Activated CD4-positive, alpha-beta memory T cell treated with anti-CD3 and anti-CD28 coated beads, Interleukin-2, amount 10 ng/mL, durations not matched to agents 7 days and 5 days (primary cell): ENCODE measurements around the gene C14orf132. TPM values are rescaled to one million over a fixed set of nuclear protein-coding genes. Genes with fewer than 3 reads are reported as not detected.

Experiments used
- CTCF ChIA-PET: fragments of 350-600 bp; sonication (Branson Sonifier 250); formaldehyde crosslinking; loops from one replicate; lab custom pipeline; 2021; ENCODE audit warnings: antibody characterized with exemption, inconsistent platforms; lab: Charles Lee
- POLR2A ChIA-PET: fragments of 350-600 bp; sonication (Branson Sonifier 250); formaldehyde crosslinking; loops from one replicate; lab custom pipeline; 2021; ENCODE audit warnings: antibody characterized with exemption; lab: Charles Lee
- DNase-seq: peaks from one replicate; pipeline ENCODE4 v3.0.0-alpha.2; 2020
- H3K27ac Mint-ChIP-seq: one replicate; pipeline ENCODE4 v1.8.0; 2021; ENCODE audit warnings: mild to moderate bottlenecking, mixed read lengths
- H3K27me3 Mint-ChIP-seq: one replicate; pipeline ENCODE4 v1.8.0; 2021; ENCODE audit warnings: mixed read lengths
- H3K36me3 Mint-ChIP-seq: one replicate; pipeline ENCODE4 v1.8.0; 2021; ENCODE audit warnings: low read depth, mixed read lengths
- H3K4me1 Mint-ChIP-seq: one replicate; pipeline ENCODE4 v1.8.0; 2021; ENCODE audit warnings: mixed read lengths
- H3K4me3 Mint-ChIP-seq: one replicate; pipeline ENCODE4 v1.8.0; 2021; ENCODE audit warnings: mild to moderate bottlenecking, mixed read lengths
- H3K9me3 Mint-ChIP-seq: one replicate; pipeline ENCODE4 v1.8.0; 2021; ENCODE audit warnings: mixed read lengths
- total RNA-seq, 2 experiments: library from RNA; stranded (reverse); gene quantifications; one replicate each; pipeline ENCODE4 v1.2.3, GENCODE V29; 2021

The C14orf132 gene
- total RNA-seq, 2 experiments from 2014 or later: 1.1 to 1.2 TPM

DNA sequence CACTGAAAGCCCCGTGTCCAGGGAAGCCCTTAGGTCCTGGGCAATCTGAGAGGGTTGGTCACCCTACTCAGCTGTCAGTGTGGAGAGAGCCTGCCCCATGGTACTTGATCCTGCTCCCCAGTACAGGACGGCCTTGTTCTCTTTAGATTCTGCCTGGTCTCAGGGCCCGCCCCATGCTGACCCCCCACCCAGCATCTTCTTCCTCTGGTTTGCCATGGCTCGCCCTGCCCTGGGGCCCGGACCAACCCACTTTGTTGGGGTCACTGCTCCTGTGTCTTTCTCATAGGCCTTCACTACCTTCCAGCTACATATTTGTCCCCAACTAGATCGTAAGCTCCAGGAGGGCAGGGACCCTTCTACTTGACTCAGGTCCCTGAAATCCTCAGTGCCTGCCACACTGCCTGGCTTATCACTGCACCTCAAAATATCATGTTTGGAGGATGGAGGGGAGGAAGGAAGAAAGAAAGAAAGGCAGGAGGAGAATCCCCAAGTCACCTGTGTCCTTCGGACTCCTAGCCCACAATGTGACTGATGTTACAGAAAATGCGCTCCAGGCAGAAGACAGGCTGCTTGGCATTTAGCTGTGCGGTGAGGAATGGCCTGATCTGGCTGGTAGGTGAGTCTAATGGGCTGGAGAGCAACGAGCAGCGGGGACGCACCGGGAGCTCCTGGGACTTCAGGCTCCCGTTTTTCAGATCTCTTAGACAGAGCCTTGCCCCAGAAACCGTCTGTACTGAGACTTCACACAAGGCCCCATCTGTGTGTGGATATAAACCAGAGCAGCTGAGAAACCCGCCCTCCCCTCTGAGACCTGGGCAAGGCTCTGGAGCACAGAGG, 66.1 kb downstream of the C14orf132 start:
- Mint-ChIP-seq H3K36me3 (no peaks in the 10 kb centered on the region), H3K4me3 (no peak overlapping the region), H3K9me3 (no peaks in the 10 kb centered on the region), H3K27me3 (no peaks in the 10 kb centered on the region), H3K27ac (no peak overlapping the region), H3K4me1 (no peaks in the 10 kb centered on the region)
- no peak for DNase-seq
- CTCF ChIA-PET: interaction anchor here (0.6 kb wide), 1 partner anchor 190 kb away, joined by 3 read pairs; no protein-coding TSS in a partner anchor
- POLR2A ChIA-PET: no interaction called here

GRCh38 chr14:96105926-96106441, 66.8 kb downstream of the C14orf132 start:
- Mint-ChIP-seq H3K27ac (no peak overlapping the region), H3K27me3 (no peaks in the 10 kb centered on the region), H3K9me3 (no peaks in the 10 kb centered on the region), H3K36me3 (no peaks in the 10 kb centered on the region), H3K4me1 (no peaks in the 10 kb centered on the region), H3K4me3 (no peak overlapping the region)
- ChIA-PET CTCF (interaction anchor here (0.6 kb wide), 1 partner anchor 189 kb away, joined by 3 read pairs; no protein-coding TSS in a partner anchor), POLR2A (no interaction called here)
- DNase-seq: no peak

DNA sequence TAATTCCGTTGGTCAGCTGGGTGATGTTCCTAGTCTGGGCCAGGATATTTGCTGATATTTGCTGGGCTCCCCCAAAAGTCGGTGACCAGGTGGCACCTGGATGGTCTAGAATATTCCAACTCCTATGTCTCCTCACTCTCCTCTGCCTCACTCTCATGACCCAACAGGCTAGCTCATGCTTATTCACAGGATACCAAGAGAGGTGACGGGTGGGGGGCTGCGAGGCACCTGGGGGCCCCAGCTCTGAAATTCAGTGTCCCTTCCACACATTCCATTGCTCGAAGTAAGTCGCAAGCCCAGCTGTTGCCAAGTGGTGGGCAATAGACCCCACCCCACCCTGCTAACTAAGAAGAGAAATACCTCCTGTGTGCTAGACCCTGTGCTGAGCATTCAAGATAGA, 67.7 kb downstream of the C14orf132 start:
- ChIA-PET POLR2A (no interaction called here), CTCF (no interaction called here)
- Mint-ChIP-seq H3K36me3 (no peaks in the 10 kb centered on the region), H3K9me3 (no peaks in the 10 kb centered on the region), H3K27ac (no peak overlapping the region), H3K4me1 (no peaks in the 10 kb centered on the region), H3K4me3 (no peak overlapping the region), H3K27me3 (no peaks in the 10 kb centered on the region)
- no peak for DNase-seq

DNA sequence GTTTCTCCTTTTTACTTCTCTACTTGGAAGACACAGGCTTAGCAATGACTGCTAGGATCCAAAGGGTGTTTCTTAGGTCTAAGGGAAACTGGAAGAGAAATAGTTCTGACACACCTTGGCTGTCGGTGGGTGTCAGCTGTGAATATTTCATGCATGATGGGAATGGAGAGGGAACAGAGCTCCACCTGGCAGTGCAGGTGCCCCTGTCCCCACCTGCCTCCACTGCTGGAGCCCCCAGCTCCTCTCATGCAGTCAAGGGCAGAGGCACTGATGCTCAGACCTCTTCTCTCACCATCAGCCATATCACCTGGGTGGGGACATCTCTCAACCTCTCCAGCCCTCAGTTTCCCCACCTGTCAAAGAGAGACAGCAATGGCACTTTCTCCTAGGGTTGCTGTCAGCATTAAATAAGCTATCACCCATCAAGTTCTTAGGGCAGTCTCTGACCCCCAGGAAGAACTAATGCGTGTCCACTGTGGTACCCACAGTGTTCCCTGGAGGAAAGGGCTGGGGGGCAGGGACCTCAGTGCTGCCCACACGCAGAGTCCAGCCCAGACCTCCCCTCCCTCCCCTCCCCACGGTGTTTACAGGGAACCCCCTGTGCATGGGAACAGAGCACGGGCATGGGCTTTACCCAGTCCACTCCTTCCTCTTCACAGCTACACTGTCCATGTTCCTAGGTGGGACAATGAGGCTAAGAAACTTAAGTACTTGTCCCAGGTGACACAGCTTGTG, 69.1 kb downstream of the C14orf132 start:
- Mint-ChIP-seq H3K27ac (no peak overlapping the region), H3K36me3 (no peaks in the 10 kb centered on the region), H3K4me1 (no peaks in the 10 kb centered on the region), H3K9me3 (peaks cover 1% of the 10 kb centered on the region), H3K27me3 (no peaks in the 10 kb centered on the region), H3K4me3 (no peak overlapping the region)
- DNase-seq: no peak
- POLR2A ChIA-PET: no interaction called here
- CTCF ChIA-PET: no interaction called here

GRCh38 chr14:96108911-96109310, 69.7 kb downstream of the C14orf132 start:
- CTCF ChIA-PET: no interaction called here
- Mint-ChIP-seq H3K36me3 (no peaks in the 10 kb centered on the region), H3K27me3 (no peaks in the 10 kb centered on the region), H3K9me3 (peaks cover 2% of the 10 kb centered on the region), H3K4me1 (no peaks in the 10 kb centered on the region), H3K4me3 (no peak overlapping the region), H3K27ac (no peak overlapping the region)
- POLR2A ChIA-PET: no interaction called here
- DNase-seq: no peak

GRCh38 chr14:96109596-96110355, 70.6 kb downstream of the C14orf132 start:
- CTCF ChIA-PET: no interaction called here

GRCh38 chr14:96112032-96112431, 72.9 kb downstream of the C14orf132 start:
- peaks cover 3% of the 10 kb centered on the region for H3K27me3 Mint-ChIP-seq
- no peak overlapping the region for H3K27ac Mint-ChIP-seq
- peaks cover 8% of the 10 kb centered on the region for H3K9me3 Mint-ChIP-seq
- H3K4me1 Mint-ChIP-seq: no peaks in the 10 kb centered on the region
- no peaks in the 10 kb centered on the region for H3K36me3 Mint-ChIP-seq
- ChIA-PET CTCF (no interaction called here), POLR2A (no interaction called here)
- H3K4me3 Mint-ChIP-seq: no peak overlapping the region
- no peak for DNase-seq

More at GRCh38 chr14:96109596-96110355, 70.6 kb downstream of the C14orf132 start:
- H3K36me3 Mint-ChIP-seq: no peaks in the 10 kb centered on the region
- H3K9me3 Mint-ChIP-seq: peaks cover 8% of the 10 kb centered on the region
- H3K4me1 Mint-ChIP-seq: no peaks in the 10 kb centered on the region
- POLR2A ChIA-PET: no interaction called here
- no peak overlapping the region for H3K4me3 Mint-ChIP-seq
- H3K27ac Mint-ChIP-seq: no peak overlapping the region
- no peak for DNase-seq
- H3K27me3 Mint-ChIP-seq: peaks cover 3% of the 10 kb centered on the region

DNA sequence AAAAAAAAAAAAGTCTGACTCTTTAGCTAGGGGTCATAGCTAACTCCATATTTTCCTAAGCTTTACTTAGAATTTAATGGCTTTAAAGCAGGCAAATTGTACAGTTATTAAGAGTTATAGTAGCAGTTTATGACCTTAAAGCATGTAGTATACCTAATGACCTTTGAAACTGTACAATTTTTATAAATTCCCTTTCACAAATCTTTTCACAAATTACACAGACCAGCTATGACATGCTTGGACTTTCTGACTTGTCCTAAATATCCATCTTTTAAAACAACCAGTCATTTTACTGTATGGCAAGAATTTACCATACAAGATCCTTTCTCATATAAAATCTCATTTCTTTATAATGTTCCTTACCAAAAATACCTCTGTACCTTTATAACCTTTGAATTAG, 74.8 kb downstream of the C14orf132 start:
- no peak for DNase-seq
- Mint-ChIP-seq H3K9me3 (peaks cover 8% of the 10 kb centered on the region), H3K4me1 (peaks cover 2% of the 10 kb centered on the region), H3K27ac (no peak overlapping the region), H3K27me3 (peaks cover 3% of the 10 kb centered on the region), H3K4me3 (no peak overlapping the region), H3K36me3 (no peaks in the 10 kb centered on the region)
- POLR2A ChIA-PET: no interaction called here
- CTCF ChIA-PET: no interaction called here

- Mint-ChIP-seq H3K4me1 (peaks cover 4% of the 10 kb centered on the region), H3K27ac (no peak overlapping the region), H3K36me3 (no peaks in the 10 kb centered on the region), H3K4me3 (no peak overlapping the region), H3K9me3 (peaks cover 8% of the 10 kb centered on the region), H3K27me3 (peaks cover 3% of the 10 kb centered on the region)
- DNase-seq: no peak
- POLR2A ChIA-PET: no interaction called here
- CTCF ChIA-PET: no interaction called here
Observed at GRCh38 chr14:96117101-96117897, 78.1 kb downstream of the C14orf132 start.

GRCh38 chr14:96117960-96118359, 78.8 kb downstream of the C14orf132 start:
- Mint-ChIP-seq H3K4me1 (peaks cover 4% of the 10 kb centered on the region), H3K27ac (no peak overlapping the region), H3K4me3 (no peak overlapping the region), H3K36me3 (no peaks in the 10 kb centered on the region), H3K27me3 (peaks cover 3% of the 10 kb centered on the region), H3K9me3 (peaks cover 8% of the 10 kb centered on the region)
- no peak for DNase-seq
- ChIA-PET POLR2A (no interaction called here), CTCF (no interaction called here)

GRCh38 chr14:96118391-96118790, 79.2 kb downstream of the C14orf132 start:
- no peak for DNase-seq
- Mint-ChIP-seq H3K4me1 (peaks cover 6% of the 10 kb centered on the region), H3K9me3 (peaks cover 6% of the 10 kb centered on the region), H3K36me3 (no peaks in the 10 kb centered on the region), H3K27me3 (peaks cover 3% of the 10 kb centered on the region), H3K4me3 (no peak overlapping the region), H3K27ac (no peak overlapping the region)
- ChIA-PET CTCF (no interaction called here), POLR2A (no interaction called here)

GRCh38 chr14:96119947-96120346, 80.8 kb downstream of the C14orf132 start:
- ChIA-PET POLR2A (no interaction called here), CTCF (no interaction called here)
- no peaks in the 10 kb centered on the region for H3K27me3 Mint-ChIP-seq
- no peak overlapping the region for H3K27ac Mint-ChIP-seq
- H3K4me3 Mint-ChIP-seq: no peak overlapping the region
- H3K36me3 Mint-ChIP-seq: no peaks in the 10 kb centered on the region
- no peaks in the 10 kb centered on the region for H3K9me3 Mint-ChIP-seq
- DNase-seq: no peak
- H3K4me1 Mint-ChIP-seq: peaks cover 9% of the 10 kb centered on the region
